Stimulated activated CD8-positive, alpha-beta memory T cell treated with anti-CD3 and anti-CD28 coated beads, Interleukin-15, amount 100 ng/mL, for 24 hours (primary cell): ENCODE data around the gene RPS16.

Source experiments
- DNase-seq: peaks from one replicate; pipeline ENCODE4 v3.0.0-alpha.2; 2020; ENCODE audit warnings: low read depth

RPS16 gene

GRCh38 chr19:39407660-39408391, 27.9 kb downstream of the RPS16 start:
- DNase-seq: no peak

GRCh38 chr19:39407410-39407659, 28.4 kb downstream of the RPS16 start:
- DNase-seq: no peak

GRCh38 chr19:39406656-39407409, 28.9 kb downstream of the RPS16 start, which contains the start of gene ZFP36:
Gene ZFP36 (plus strand): TSS chr19:39406847. CDS start chr19:39406905, 58 bp downstream.
- DNase-seq: peak; percentile 80

- DNase-seq: peak; percentile 60
Measured at GRCh38 chr19:39405958-39406655, 29.6 kb downstream of the RPS16 start.

- no peak for DNase-seq
Measured at GRCh38 chr19:39405261-39405957, 30.3 kb downstream of the RPS16 start.

GRCh38 chr19:39403331-39404312, 32.1 kb downstream of the RPS16 start:
- peak; percentile 79 for DNase-seq

- DNase-seq: peak; percentile 50
Measured at GRCh38 chr19:39402346-39403300, 33.1 kb downstream of the RPS16 start.

- peak; percentile 41 for DNase-seq
Measured at GRCh38 chr19:39401549-39402345, 34.0 kb downstream of the RPS16 start.

GRCh38 chr19:39401070-39401548, 34.6 kb downstream of the RPS16 start:
- DNase-seq: no peak

GRCh38 chr19:39400061-39400460, 35.7 kb downstream of the RPS16 start:
- DNase-seq: no peak

- DNase-seq: no peak
Measured at GRCh38 chr19:39399668-39400050, 36.1 kb downstream of the RPS16 start.

- DNase-seq: no peak
Measured at GRCh38 chr19:39398297-39398864, 37.4 kb downstream of the RPS16 start.

- DNase-seq: peak; percentile 95
Measured at GRCh38 chr19:39397360-39398296, 38.1 kb downstream of the RPS16 start.

GRCh38 chr19:39390751-39391437, 44.9 kb downstream of the RPS16 start, which contains the start of the genes MED29 and PAF1:
Gene MED29 (plus strand): TSS chr19:39391378. CDS start chr19:39391423, 45 bp downstream.
Gene PAF1 (minus strand): TSS chr19:39391106. CDS start chr19:39390864, 242 bp downstream.
- peak; percentile 63 for DNase-seq

- no peak for DNase-seq
Measured at GRCh38 chr19:39390451-39390750, 45.3 kb downstream of the RPS16 start.

- no peak for DNase-seq
Measured at GRCh38 chr19:39389631-39390414, 45.9 kb downstream of the RPS16 start.
